Pancreas (tissue), 10 donors: ENCODE measurements around the gene SNX9. TPM values are rescaled to one million over a fixed set of nuclear protein-coding genes. Genes with fewer than 3 reads are reported as not detected.

Experiments
- ATAC-seq, 4 donors: fragments of 200-7000 bp; cut with Tn5 transposase; one replicate each; pipeline versions ENCODE4 v1.8.0 to v1.9.1; 2020; ENCODE audit warnings: mild to moderate bottlenecking in 4 of 4, moderate library complexity in 4 of 4
- DNase-seq, 6 donors: peaks; one replicate each; pipeline ENCODE4 v3.0.0-alpha.2; 2020
- FAIRE-seq: peaks from 2 replicates; lab custom pipeline; 2012; peaks lifted over from hg19 to GRCh38; lab: Jason Lieb, UNC
- H3K27ac ChIP-seq, 4 donors: fragments of 200-600 bp; sonication (generic); 1 replicate in 3 of 4; 2 replicates in 1 of 4; pipeline versions ENCODE4 v1.5.0 to v1.8.0; 2020
- H3K27me3 ChIP-seq, 4 donors: fragments of 200-600 bp; one replicate each; pipeline ENCODE4 v1.8.0; 2021
- H3K36me3 ChIP-seq, 3 donors: fragments of 200-600 bp; sonication (generic) in 1 of 3; one replicate each; pipeline versions ENCODE4 v1.5.0 to v1.8.0; 2020 to 2021
- H3K4me1 ChIP-seq, 3 donors: fragments of 200-600 bp; one replicate each; pipeline ENCODE4 v1.8.0; 2021
- H3K4me3 ChIP-seq, 4 donors: fragments of 200-600 bp; sonication (generic) in 2 of 4; one replicate each; pipeline versions ENCODE4 v1.5.0 to v1.8.0; 2020 to 2021
- H3K9me3 ChIP-seq, 4 donors: fragments of 200-600 bp; one replicate each; pipeline ENCODE4 v1.8.0; 2021
- WGBS, 2 donors: extraction: QIAGEN DNeasy Blood & Tissue Kit; methylation state at CpG; one replicate each; pipeline ENCODE4 v1.1.7; 2013; 5-methylcytosine and 5-hydroxymethylcytosine counted together
- intact Hi-C, 3 donors: fragments of 100-400 bp; cut with DNase I; formaldehyde crosslinking; loops; one replicate each; pipeline versions ENCODE4 v1.11.1 to v1.14.2; 2022
- polyA plus RNA-seq, 2 donors: library from polyadenylated mRNA; stranded (reverse); fragments of 200-250 nt; gene quantifications; one replicate each; pipeline ENCODE4 v1.2.3, GENCODE V29; 2013
- total RNA-seq, 6 donors: library from RNA; stranded (reverse); fragmentation: NEBNext Ultra II Directional in 4 of 6; extraction: Animal tissue kit (Norgen Biotek cat#: 25700) in 4 of 6; gene quantifications; one replicate each; pipeline versions ENCODE4 v1.2.1 to v1.2.4, GENCODE V29; 2021 to 2023
- TF ChIP-seq, protein P1 (sequence below), 4 donors: fragments of 200-600 bp; sonication (generic) in 3 of 4; IDR thresholded peaks; one replicate each; pipeline versions ENCODE4 v1.5.0 to v1.8.0; 2021; ENCODE audit warnings: antibody characterized with exemption in 4 of 4
- donor health status: healthy with polysubstance abuse.
- donor health status: DM: no; HTN: no; CAD: no; lungs with moderate emphysema.
- donor health status: DM: no; HTN: no; CAD: no.
- donor health status: control.
- donor health status: control.
- donor health status: Bipolar disorder and iron deficiency.
- donor health status: DM: yes; HTN: yes; CAD: no.
- donor health status: DM: no; HTN: no; CAD: no.
- donor health status: DM: no; HTN: no; CAD: no.
- donor health status: DM: yes; HTN: yes; CAD: no.

The SNX9 gene
- total and polyA plus RNA-seq, 8 donors: 14.2 to 27.4 (median 16.2) TPM

DNA sequence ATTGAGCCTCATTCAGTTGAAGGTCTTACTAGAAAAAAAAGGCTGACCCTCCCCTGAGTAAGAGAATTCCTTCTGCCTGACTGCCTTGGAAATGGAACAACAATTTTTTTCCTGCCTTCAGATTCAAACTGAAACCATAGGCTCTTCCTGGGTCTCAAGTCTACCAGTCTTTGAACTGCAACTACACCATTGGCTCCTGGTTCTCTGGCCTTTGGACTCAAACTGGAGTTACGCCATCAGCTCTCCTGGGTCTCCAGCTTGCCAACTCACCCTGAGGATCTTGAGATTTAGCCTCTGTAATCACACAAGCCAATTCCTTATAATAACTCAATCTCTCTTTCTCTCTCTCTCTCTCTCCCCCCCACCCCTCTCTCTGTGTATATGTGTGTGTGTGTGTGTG, 36.0 kb upstream of the SNX9 start:
- Histone ChIP-seq H3K27ac (peak overlapping the region in 1 of 4 donors; percentile 42), H3K27me3 (no peaks in the 10 kb centered on the region), H3K4me3 (no peak overlapping the region), H3K9me3 (no peaks in the 10 kb centered on the region), H3K36me3 (no peaks in the 10 kb centered on the region), H3K4me1 (peaks cover 4 to 8% (median 6%) of the 10 kb centered on the region in 3 donors)
- FAIRE-seq (no peak), DNase-seq (peak in 4 of 6 donors; percentile 60 to 82 (median 80)), ATAC-seq (peak; percentile 95 to 98 (median 97))
- TF ChIP-seq, protein P1, sequence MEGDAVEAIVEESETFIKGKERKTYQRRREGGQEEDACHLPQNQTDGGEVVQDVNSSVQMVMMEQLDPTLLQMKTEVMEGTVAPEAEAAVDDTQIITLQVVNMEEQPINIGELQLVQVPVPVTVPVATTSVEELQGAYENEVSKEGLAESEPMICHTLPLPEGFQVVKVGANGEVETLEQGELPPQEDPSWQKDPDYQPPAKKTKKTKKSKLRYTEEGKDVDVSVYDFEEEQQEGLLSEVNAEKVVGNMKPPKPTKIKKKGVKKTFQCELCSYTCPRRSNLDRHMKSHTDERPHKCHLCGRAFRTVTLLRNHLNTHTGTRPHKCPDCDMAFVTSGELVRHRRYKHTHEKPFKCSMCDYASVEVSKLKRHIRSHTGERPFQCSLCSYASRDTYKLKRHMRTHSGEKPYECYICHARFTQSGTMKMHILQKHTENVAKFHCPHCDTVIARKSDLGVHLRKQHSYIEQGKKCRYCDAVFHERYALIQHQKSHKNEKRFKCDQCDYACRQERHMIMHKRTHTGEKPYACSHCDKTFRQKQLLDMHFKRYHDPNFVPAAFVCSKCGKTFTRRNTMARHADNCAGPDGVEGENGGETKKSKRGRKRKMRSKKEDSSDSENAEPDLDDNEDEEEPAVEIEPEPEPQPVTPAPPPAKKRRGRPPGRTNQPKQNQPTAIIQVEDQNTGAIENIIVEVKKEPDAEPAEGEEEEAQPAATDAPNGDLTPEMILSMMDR (IDR thresholded peaks at IDR 0.05): no peak
- WGBS, 2 donors: 36 to 41% methylated on average over 1 of the region's 1 CpG
- intact Hi-C loops: no loop called here

DNA sequence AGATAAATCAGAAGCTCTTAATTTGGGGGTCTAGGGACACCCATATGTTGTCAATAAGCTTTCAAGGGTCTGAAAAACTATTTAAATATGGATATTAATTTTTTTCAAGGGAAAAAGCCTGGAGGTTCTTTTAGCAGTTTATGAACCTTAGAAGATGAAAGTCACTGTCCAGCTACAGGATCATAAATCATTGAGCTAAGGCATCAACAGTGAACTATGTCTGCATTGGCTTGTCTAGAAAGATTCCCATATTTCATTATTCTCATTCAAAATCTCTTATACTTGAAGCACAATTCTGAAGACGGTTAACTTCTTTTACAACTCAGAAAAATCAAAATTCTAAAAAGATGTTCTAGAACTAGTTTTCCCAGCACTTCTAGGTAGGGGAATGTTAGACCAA, 34.9 kb upstream of the SNX9 start:
- no peak for FAIRE-seq
- Histone ChIP-seq H3K36me3 (no peaks in the 10 kb centered on the region), H3K4me3 (no peak overlapping the region), H3K27ac (no peak overlapping the region), H3K4me1 (peaks cover 4 to 8% (median 6%) of the 10 kb centered on the region in 3 donors), H3K9me3 (no peaks in the 10 kb centered on the region), H3K27me3 (no peaks in the 10 kb centered on the region)
- intact Hi-C loops: no loop called here
- 90% methylated on average over 1 of the region's 1 CpG for WGBS, 2 donors
- ATAC-seq: no peak
- TF ChIP-seq, protein P1 (IDR thresholded peaks at IDR 0.05): no peak
- DNase-seq: no peak

DNA sequence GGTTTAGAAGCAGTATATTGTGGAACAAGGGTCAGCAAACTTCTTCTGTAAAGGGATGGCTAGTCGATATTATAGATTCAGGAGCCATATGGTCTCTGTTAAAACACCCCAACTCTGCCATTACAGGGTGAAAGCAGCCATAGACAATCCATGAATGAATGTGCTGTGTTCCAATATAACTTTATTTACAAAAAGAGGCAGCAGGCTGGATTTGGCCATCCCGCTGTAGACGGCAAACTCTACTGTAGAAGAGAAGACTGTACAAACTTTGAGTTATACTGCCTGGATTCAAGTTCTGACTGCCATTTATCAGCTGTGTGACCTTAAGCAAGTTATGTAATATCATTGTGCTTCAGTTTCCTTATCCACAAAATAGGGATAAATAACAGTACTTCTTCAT, 33.7 kb upstream of the SNX9 start:
- no peaks in the 10 kb centered on the region for H3K9me3 ChIP-seq
- H3K4me1 ChIP-seq: peaks cover 4 to 8% (median 6%) of the 10 kb centered on the region in 3 donors
- H3K36me3 ChIP-seq: no peaks in the 10 kb centered on the region
- H3K27ac ChIP-seq: no peak overlapping the region
- WGBS, 2 donors: 97 to 99% methylated on average over 3 of the region's 3 CpGs
- TF ChIP-seq, protein P1 (IDR thresholded peaks at IDR 0.05): no peak
- no peaks in the 10 kb centered on the region for H3K27me3 ChIP-seq
- DNase-seq: no peak
- FAIRE-seq: no peak
- H3K4me3 ChIP-seq: no peak overlapping the region
- ATAC-seq: no peak
- intact Hi-C loops: no loop called here

DNA sequence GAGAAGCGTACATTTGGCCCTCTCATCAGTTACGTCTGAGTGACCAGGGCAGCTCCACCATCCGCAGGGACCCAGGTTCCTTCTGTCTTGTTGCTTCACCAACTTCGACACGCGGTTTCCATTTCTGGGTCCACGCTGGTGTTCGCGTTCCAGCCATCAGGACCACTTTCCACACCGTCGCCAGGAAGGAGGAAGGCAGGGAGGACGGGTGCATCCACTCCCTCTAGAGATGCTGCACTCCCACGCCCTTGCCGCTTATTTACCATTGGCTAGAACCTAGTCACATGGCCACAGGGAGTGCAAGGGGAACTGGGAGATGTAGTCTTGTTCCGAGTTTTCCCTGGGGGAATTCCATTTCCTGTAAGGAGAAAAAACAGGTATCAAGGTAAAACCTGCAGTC, 33.2 kb upstream of the SNX9 start:
- DNase-seq (no peak), FAIRE-seq (no peak), ATAC-seq (no peak)
- intact Hi-C loops: no loop called here
- Histone ChIP-seq H3K27me3 (no peaks in the 10 kb centered on the region), H3K4me1 (peaks cover 4 to 8% (median 6%) of the 10 kb centered on the region in 3 donors), H3K9me3 (no peaks in the 10 kb centered on the region), H3K27ac (no peak overlapping the region), H3K4me3 (no peak overlapping the region), H3K36me3 (no peaks in the 10 kb centered on the region)
- TF ChIP-seq, protein P1 (IDR thresholded peaks at IDR 0.05): no peak
- 87 to 91% methylated on average over 15 of the region's 15 CpGs for WGBS, 2 donors

DNA sequence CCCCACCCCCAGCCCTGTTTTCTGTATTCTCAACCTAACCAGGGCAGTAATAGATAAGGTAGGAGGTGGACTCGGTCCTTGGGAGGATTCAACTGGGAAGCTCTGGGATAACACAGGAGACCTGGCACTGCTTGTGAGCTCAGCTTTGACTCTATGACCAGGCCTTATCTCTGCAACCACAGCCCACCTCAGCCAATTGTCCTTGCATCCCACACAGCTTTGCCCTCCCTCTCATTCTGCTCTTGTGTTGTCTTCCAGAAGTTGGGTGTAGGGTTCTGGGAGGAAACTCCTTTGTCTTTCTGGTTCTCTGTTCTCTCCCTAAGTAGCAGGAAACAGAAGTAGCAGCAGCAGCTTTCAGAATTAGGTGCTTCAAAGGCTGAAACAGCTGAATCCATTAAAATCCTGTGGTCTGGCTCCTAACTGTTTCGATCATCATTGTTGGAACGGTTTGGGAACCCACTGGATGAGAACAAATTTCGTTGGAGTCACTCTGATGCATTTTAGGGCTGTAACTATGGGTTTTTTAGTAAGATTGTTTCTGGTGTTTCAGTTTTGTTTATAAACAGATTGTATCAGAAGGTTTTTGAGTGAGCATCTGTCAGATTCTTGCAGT, 32.4 kb upstream of the SNX9 start:
- H3K27ac ChIP-seq: peak overlapping the region in 1 of 4 donors; percentile 4
- TF ChIP-seq, protein P1 (IDR thresholded peaks at IDR 0.05): no peak
- ATAC-seq: no peak
- no peaks in the 10 kb centered on the region for H3K27me3 ChIP-seq
- no peak overlapping the region for H3K4me3 ChIP-seq
- no peak for FAIRE-seq
- peaks cover 4 to 8% (median 6%) of the 10 kb centered on the region in 3 donors for H3K4me1 ChIP-seq
- no peaks in the 10 kb centered on the region for H3K9me3 ChIP-seq
- 77 to 82% methylated on average over 4 of the region's 4 CpGs for WGBS, 2 donors
- no peaks in the 10 kb centered on the region for H3K36me3 ChIP-seq
- intact Hi-C loops: no loop called here
- no peak for DNase-seq
